PC-3 (cell line): ENCODE measurements around the gene BRAT1. TPM values are rescaled to one million over a fixed set of nuclear protein-coding genes. Genes with fewer than 3 reads are reported as not detected.
A peak's percentile ranks its signal among the peaks of the same experiment; 100 is the strongest.
"Not testable (repeated sequence)": the region's sequence is repeated elsewhere in the genome, so short reads cannot be mapped to it uniquely, and the experiment has no call there.

Experiments used
- ATAC-seq: fragments of 200-7000 bp; cut with Tn5 transposase; 2 replicates; pipeline ENCODE4 v1.9.1; 2020; ENCODE audit warnings: mild to moderate bottlenecking, moderate library complexity
- BruUV-seq: library from RNA; stranded (reverse); fragments of 400-500 nt; replicated peaks from 2 replicates; lab custom pipeline; 2021; lab: Mats Ljungman, UMichigan
- CTCF ChIA-PET: fragments of 300-600 bp; sonication (Branson Sonifier 250); formaldehyde crosslinking; loops from one replicate; lab custom pipeline; 2022; ENCODE audit warnings: antibody characterized with exemption; lab: Charles Lee
- POLR2A ChIA-PET: fragments of 300-600 bp; sonication (Branson Sonifier 250); formaldehyde crosslinking; loops from one replicate; lab custom pipeline; 2022; ENCODE audit warnings: antibody characterized with exemption; ENCODE audit not compliant: unreplicated experiment; lab: Charles Lee
- DNase-seq: peaks from one replicate; pipeline ENCODE4 v3.0.0-alpha.2; 2015
- H2AFZ ChIP-seq: fragments of 300-600 bp; sonication (generic); 2 replicates; pipeline ENCODE4 v1.6.0; 2016; ENCODE audit warnings: antibody characterized with exemption, low read length
- H3F3A ChIP-seq: fragments of 300-600 bp; sonication (generic); one replicate; pipeline ENCODE4 v1.6.0; 2017; ENCODE audit warnings: antibody characterized with exemption, low read length, control low read depth, mild to moderate bottlenecking; ENCODE audit not compliant: unreplicated experiment
- H3K27ac ChIP-seq: fragments of 300-600 bp; sonication (generic); 2 replicates; pipeline ENCODE4 v1.5.1; 2016; ENCODE audit warnings: mild to moderate bottlenecking, low read length
- H3K27me3 ChIP-seq: fragments of 300-600 bp; sonication (generic); 2 replicates; pipeline ENCODE4 v1.6.1; 2016; ENCODE audit warnings: low read length, mixed read lengths
- H3K36me3 ChIP-seq: fragments of 300-600 bp; sonication (generic); 2 replicates; pipeline ENCODE4 v1.6.1; 2016; ENCODE audit warnings: low read depth, mixed run types, low read length, mixed read lengths
- H3K4me1 ChIP-seq: fragments of 300-600 bp; sonication (generic); 2 replicates; pipeline ENCODE4 v1.5.1; 2016; ENCODE audit warnings: low read length; ENCODE audit not compliant: insufficient read depth
- H3K4me2 ChIP-seq: fragments of 300-600 bp; sonication (generic); 2 replicates; pipeline ENCODE4 v1.6.0; 2016; ENCODE audit warnings: low read length
- H3K4me3 ChIP-seq: fragments of 300-600 bp; sonication (generic); 2 replicates; pipeline ENCODE4 v1.5.1; 2016; ENCODE audit warnings: mild to moderate bottlenecking, low read length, mixed read lengths
- H3K79me2 ChIP-seq: fragments of 300-600 bp; sonication (generic); 2 replicates; pipeline ENCODE4 v1.6.1; 2017; ENCODE audit warnings: low read length, mixed read lengths
- H3K9ac ChIP-seq: fragments of 300-600 bp; sonication (generic); 2 replicates; pipeline ENCODE4 v1.6.0; 2016; ENCODE audit warnings: mild to moderate bottlenecking, low read length
- H3K9me2 ChIP-seq: fragments of 300-600 bp; sonication (generic); replicated peaks from 2 replicates; pipeline ENCODE4 v1.6.1; 2016; ENCODE audit warnings: mixed run types, low read length, mixed read lengths
- H3K9me3 ChIP-seq: fragments of 300-600 bp; sonication (generic); 2 replicates; pipeline ENCODE4 v1.6.1; 2016; ENCODE audit warnings: low read length, mixed read lengths
- H4K20me1 ChIP-seq: fragments of 300-600 bp; sonication (generic); 2 replicates; pipeline ENCODE4 v1.6.1; 2016; ENCODE audit warnings: low read length, mixed read lengths
- EZH2 ChIP-seq: fragments of 300-600 bp; sonication (generic); IDR thresholded peaks from one replicate; pipeline ENCODE4 v1.6.1; 2017; ENCODE audit warnings: antibody characterized with exemption, mild to moderate bottlenecking, low read length; ENCODE audit not compliant: unreplicated experiment
- EZH2phosphoT487 ChIP-seq: fragments of 300-600 bp; sonication (generic); IDR thresholded peaks from 2 replicates; pipeline ENCODE4 v1.6.1; 2018; ENCODE audit warnings: mild to moderate bottlenecking, antibody characterized with exemption, low read length, borderline replicate concordance
- intact Hi-C: fragments of 100-400 bp; cut with micrococcal nuclease; formaldehyde crosslinking; loops from 2 replicates; pipeline ENCODE4 v1.9.0; 2023
- total RNA-seq: library from RNA; depleted of rRNA; stranded (reverse); fragments of >200 nt; gene quantifications from 2 replicates; pipeline ENCODE4 v1.2.3, GENCODE V29; 2014
- TF ChIP-seq, protein P1 (sequence below): fragments of 300-600 bp; sonication (generic); conservative IDR thresholded peaks from 2 replicates; pipeline ENCODE4 v1.5.1; 2017; ENCODE audit warnings: antibody characterized with exemption, low read depth, mild to moderate bottlenecking, low read length

BRAT1 gene
- total RNA-seq, 1 experiment from 2014 or later: 65.2 TPM

DNA sequence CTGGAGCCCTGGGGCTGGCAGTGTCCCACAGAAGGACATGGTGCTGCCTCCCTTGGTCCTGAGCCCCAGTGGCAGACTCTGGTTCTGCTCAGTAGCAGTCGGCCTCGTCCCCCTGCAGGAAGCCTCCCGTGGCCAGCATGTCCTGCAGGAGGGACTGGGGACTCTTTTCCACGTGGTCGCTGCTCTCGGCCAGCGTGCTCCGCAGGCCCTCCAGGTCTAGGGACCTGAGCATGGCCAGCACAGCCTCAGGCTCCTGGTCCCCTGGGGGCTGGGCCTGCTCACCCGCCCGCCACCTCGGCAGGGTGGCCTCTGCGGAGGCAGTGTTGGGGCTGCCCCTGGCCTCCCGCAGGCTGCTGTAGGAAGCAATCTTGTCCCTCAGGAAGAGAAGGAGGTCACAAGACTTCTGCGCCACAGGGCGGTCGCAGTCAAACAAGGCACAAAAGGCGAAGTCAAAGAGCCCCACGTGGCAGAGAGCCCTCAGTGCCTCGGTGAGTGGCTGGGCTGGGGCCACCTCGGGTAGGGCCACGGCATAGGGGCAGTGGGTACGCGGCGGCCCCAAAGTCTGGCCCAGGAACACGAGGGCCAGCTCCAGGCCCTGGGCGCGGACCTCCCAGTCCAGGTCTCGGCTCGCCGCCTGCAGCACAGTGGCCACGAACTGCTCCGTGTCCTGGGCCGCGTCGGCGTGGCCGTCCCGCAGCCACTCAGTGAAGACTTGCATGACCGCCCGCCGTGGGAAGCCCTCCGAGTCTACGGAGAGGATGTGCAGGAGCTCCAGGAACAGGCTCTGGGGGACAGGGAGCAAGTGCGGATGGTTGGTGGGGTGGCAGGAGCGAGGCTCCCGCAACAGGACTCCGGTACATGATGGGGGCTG lies 17.1 kb downstream of the BRAT1 start:
- Histone ChIP-seq H3K4me2 (no peak overlapping the region), H3K9me2 (no peaks in the 10 kb centered on the region), H3K9ac (no peak overlapping the region), H3K4me1 (no peaks in the 10 kb centered on the region), H3K27ac (no peak overlapping the region), H3K4me3 (no peak overlapping the region), H3F3A (no peaks in the 10 kb centered on the region), H3K79me2 (no peaks in the 10 kb centered on the region), H4K20me1 (no peaks in the 10 kb centered on the region), H3K36me3 (no peaks in the 10 kb centered on the region; the same call in 1 of the 2 replicates), H2AFZ (no peak overlapping the region), H3K9me3 (no peaks in the 10 kb centered on the region), H3K27me3 (no peaks in the 10 kb centered on the region)
- POLR2A ChIA-PET: no interaction called here
- intact Hi-C loops: no loop called here
- ATAC-seq (peak; percentile 36), DNase-seq (no peak)
- TF ChIP-seq, protein P1, sequence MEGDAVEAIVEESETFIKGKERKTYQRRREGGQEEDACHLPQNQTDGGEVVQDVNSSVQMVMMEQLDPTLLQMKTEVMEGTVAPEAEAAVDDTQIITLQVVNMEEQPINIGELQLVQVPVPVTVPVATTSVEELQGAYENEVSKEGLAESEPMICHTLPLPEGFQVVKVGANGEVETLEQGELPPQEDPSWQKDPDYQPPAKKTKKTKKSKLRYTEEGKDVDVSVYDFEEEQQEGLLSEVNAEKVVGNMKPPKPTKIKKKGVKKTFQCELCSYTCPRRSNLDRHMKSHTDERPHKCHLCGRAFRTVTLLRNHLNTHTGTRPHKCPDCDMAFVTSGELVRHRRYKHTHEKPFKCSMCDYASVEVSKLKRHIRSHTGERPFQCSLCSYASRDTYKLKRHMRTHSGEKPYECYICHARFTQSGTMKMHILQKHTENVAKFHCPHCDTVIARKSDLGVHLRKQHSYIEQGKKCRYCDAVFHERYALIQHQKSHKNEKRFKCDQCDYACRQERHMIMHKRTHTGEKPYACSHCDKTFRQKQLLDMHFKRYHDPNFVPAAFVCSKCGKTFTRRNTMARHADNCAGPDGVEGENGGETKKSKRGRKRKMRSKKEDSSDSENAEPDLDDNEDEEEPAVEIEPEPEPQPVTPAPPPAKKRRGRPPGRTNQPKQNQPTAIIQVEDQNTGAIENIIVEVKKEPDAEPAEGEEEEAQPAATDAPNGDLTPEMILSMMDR: no peak
- no peak for TF ChIP-seq EZH2phosphoT487
- TF ChIP-seq EZH2: no peak
- CTCF ChIA-PET: no interaction called here
- TSS peak; percentile 37 for BruUV-seq

DNA sequence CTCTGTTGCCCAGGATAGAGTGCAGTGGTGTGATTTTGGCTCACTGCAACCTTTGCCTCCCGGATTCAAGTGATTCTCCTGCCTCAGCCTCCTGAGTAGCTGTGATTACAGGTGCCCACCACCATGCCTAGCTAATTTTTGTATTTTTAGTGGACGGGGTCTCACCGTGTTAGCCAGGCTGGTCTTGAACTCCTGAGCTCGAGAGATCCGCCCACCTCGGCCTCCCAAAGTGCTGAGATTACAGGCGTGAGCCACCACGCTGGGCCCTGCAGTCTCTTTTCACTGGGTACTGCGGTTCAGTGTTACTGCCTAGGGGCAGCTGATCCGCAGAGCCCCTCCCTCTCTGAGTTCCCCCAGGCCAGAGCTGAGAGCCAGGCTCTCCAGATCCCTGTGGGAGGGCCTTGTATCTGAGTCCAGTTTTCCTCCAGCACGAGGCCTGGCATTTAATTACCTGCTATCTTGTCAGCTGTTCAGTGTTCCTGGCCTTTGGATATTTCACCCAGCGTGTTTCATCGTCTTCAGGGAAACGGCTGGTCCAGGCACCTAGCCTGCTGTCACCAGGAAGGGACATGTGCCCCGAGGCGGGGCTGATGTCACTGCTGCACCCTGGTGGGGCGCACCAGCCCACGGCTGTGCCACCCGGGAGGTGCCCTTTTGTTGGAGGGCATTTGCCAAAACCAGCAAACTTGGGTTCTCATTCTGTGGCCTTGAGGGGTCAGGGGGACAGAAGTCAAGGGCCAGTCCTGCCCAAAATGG lies 19.3 kb downstream of the BRAT1 start:
- H3K36me3 ChIP-seq, POLR2A ChIA-PET, H4K20me1 ChIP-seq, H3K4me1 ChIP-seq, BruUV-seq, H3K79me2 ChIP-seq, H3K9me3 ChIP-seq, DNase-seq, H3K27me3 ChIP-seq, H2AFZ ChIP-seq, H3F3A ChIP-seq, H3K27ac ChIP-seq, ATAC-seq, H3K9me2 ChIP-seq, intact Hi-C loops, CTCF ChIA-PET, H3K4me3 ChIP-seq, H3K4me2 ChIP-seq, H3K9ac ChIP-seq: not testable (repeated sequence)

DNA sequence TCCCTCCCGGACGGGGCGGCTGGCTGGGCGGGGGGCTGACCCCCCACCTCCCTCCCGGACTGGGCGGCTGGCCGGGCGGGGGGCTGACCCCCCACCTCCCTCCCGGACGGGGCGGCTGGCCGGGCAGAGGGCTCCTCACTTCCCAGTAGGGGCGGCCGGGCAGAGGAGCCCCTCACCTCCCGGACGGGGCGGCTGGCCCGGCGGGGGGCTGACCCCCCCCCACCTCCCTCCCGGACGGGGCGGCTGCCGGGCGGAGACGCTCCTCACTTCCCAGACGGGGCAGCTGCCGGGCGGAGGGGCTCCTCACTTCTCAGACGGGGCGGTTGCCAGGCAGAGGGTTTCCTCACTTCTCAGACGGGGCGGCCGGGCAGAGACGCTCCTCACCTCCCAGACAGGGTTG lies 21.1 kb downstream of the BRAT1 start:
- H3K4me3 ChIP-seq, CTCF ChIA-PET, H3K27ac ChIP-seq: not testable (repeated sequence)

DNA sequence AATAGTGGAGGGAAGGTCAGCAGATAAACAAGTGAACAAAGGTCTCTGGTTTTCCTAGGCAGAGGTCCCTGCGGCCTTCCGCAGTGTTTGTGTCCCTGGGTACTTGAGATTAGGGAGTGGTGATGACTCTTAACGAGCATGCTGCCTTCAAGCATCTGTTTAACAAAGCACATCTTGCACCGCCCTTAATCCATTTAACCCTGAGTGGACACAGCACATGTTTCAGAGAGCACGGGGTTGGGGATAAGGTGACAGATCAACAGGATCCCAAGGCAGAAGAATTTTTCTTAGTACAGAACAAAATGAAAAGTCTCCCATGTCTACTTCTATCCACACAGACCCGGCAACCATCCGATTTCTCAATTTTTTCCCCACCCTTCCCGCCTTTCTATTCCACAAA lies 21.8 kb downstream of the BRAT1 start:
- H2AFZ ChIP-seq, H3K4me3 ChIP-seq, POLR2A ChIA-PET, H3K4me2 ChIP-seq, H3K79me2 ChIP-seq, DNase-seq, H3K9me3 ChIP-seq, H3K9me2 ChIP-seq, H4K20me1 ChIP-seq, ATAC-seq, intact Hi-C loops, H3K36me3 ChIP-seq, H3K27ac ChIP-seq, H3K9ac ChIP-seq, H3K27me3 ChIP-seq, H3F3A ChIP-seq, CTCF ChIA-PET: not testable (repeated sequence)
- peaks cover 24% of the 10 kb centered on the region for H3K4me1 ChIP-seq
- TSS peak; percentile 23 for BruUV-seq

More for the DNA sequence above, 21.1 kb downstream of the BRAT1 start:
- POLR2A ChIA-PET, H3K27me3 ChIP-seq, intact Hi-C loops, H3K79me2 ChIP-seq, H3K9ac ChIP-seq, H3K36me3 ChIP-seq, ATAC-seq, H3K9me2 ChIP-seq, H3K9me3 ChIP-seq, BruUV-seq, H4K20me1 ChIP-seq, H3F3A ChIP-seq, H3K4me2 ChIP-seq, H2AFZ ChIP-seq, DNase-seq: not testable (repeated sequence)
- peaks cover 18% of the 10 kb centered on the region for H3K4me1 ChIP-seq

DNA sequence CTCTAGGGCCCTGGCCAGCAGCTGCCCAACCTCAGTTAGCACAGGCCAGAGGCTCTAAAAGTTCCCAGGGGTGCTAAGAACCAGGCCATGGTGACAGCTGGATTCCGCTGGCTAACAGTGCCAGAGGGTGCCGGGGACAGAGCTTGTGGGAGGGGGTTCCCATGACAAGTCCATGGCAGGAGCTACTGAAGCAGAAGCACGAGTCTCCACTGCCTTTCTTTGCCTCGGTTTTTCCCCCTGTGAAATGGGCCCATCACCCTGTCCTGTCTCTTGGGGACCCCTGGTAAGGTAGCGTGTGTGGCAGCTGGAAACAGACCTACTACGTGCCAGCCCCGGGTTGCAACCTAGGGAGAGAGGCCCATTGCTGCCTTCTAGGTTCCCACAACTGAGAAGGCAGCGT lies 22.5 kb downstream of the BRAT1 start:
- H3F3A ChIP-seq, BruUV-seq, H3K27ac ChIP-seq, H2AFZ ChIP-seq, intact Hi-C loops, H3K9ac ChIP-seq, H3K36me3 ChIP-seq, H3K79me2 ChIP-seq, H3K4me2 ChIP-seq, H3K9me3 ChIP-seq, H3K9me2 ChIP-seq, H4K20me1 ChIP-seq, H3K4me3 ChIP-seq, DNase-seq, CTCF ChIA-PET, H3K27me3 ChIP-seq, ATAC-seq, POLR2A ChIA-PET: not testable (repeated sequence)
- peaks cover 32% of the 10 kb centered on the region for H3K4me1 ChIP-seq
